ENCODE measurements around the gene MOB2. TPM values are rescaled to one million over a fixed set of nuclear protein-coding genes. Genes with fewer than 3 reads are reported as not detected.

The MOB2 gene
- total RNA-seq, 1 donor from 2014 or later = 49.5 TPM

DNA sequence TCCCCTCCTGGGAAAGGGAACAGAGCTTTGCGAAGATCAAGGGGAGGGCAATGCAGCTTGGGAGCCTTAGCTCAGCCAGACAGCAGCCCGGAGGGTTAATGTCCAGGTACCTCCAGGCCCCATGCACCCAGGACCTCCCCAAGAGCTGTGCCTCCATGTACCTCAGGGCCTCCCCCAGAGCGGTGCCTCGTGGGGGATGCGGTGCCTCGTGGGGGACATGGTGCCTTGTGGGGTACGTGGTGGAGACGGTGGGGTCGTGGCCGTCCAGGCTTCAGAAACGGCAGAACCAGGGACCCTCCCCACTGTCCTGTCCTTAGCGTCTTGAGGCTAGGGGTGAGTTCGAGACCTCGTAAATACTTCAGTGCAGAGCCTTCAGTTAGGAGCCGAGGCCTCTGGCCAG lies 63.6 kb downstream of the MOB2 start:
- Histone ChIP-seq H3K36me3 (no peaks in the 10 kb centered on the region), H3K4me3 (no peak overlapping the region), H3K27ac (replicated peaks) (no peak overlapping the region), H3K27me3 (ENCODE audit: low read depth) (peaks cover 20% of the 10 kb centered on the region), H3K4me1 (no peaks in the 10 kb centered on the region), H3K9me3 (replicated peaks) (peaks cover 23% of the 10 kb centered on the region)
- no peak for TF ChIP-seq CTCF (IDR thresholded peaks at IDR 0.05; ENCODE audit: borderline replicate concordance)
- no peak for DNase-seq
- intact Hi-C loops (cut with micrococcal nuclease) = no loop called here

DNA sequence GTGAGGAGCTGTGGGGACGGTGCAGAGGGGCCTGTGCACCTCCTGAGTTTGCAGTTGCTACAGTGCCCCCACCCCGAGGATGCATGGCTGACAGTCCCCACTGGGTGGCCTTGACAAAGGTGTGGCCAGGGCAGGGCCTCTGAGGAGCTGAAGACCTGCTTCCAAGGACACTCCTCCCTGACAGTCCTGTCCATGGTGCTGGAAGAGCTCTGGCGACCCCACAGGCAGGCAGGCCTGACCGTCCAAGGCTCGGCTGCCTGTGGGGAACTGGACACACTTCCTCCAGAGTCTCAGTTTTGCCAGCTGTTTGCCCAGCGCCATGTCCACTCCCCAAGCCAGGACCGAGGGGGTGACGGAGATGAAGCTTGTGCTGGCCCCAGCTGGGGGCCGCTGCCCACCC lies 64.1 kb downstream of the MOB2 start:
- Histone ChIP-seq H3K4me3 (no peak overlapping the region), H3K4me1 (no peaks in the 10 kb centered on the region), H3K27me3 (ENCODE audit: low read depth) (peaks cover 20% of the 10 kb centered on the region), H3K27ac (replicated peaks) (no peak overlapping the region), H3K36me3 (no peaks in the 10 kb centered on the region), H3K9me3 (replicated peaks) (peaks cover 27% of the 10 kb centered on the region)
- DNase-seq = no peak
- TF ChIP-seq CTCF (IDR thresholded peaks at IDR 0.05; ENCODE audit: borderline replicate concordance) = no peak
- intact Hi-C loops (cut with micrococcal nuclease) = no loop called here

- intact Hi-C loops (cut with micrococcal nuclease) = no loop called here
- TF ChIP-seq CTCF (IDR thresholded peaks at IDR 0.05; ENCODE audit: borderline replicate concordance) = no peak
- no peak overlapping the region for H3K4me3 ChIP-seq
- no peaks in the 10 kb centered on the region for H3K4me1 ChIP-seq
- no peaks in the 10 kb centered on the region for H3K36me3 ChIP-seq
- DNase-seq = no peak
- no peak overlapping the region for H3K27ac ChIP-seq (replicated peaks)
- peaks cover 20% of the 10 kb centered on the region for H3K27me3 ChIP-seq (ENCODE audit: low read depth)
- H3K9me3 ChIP-seq (replicated peaks) = peaks cover 39% of the 10 kb centered on the region
Observed at GRCh38 chr11:1421291-1421690, 65.3 kb downstream of the MOB2 start.

DNA sequence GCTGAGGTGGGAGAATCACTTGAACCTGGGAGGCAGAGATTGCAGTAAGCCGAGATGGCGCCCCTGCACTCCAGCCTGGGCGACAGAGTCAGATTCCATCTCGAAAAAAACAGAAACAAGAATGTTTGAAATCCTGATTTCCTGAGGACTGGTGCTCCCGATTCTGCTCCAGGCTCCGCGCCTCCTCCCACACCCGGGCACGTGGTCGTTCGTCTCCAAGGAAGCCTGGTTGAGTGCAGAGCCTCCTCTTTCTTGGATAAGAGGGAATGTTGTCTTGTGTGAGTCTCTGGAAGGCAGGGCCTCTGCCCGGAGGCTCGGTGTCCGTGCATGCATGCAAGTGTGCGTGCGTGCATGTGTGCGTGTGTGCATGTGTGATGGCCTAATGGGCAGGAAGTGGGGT lies 66.8 kb downstream of the MOB2 start:
- H3K27me3 ChIP-seq (ENCODE audit: low read depth) = peaks cover 11% of the 10 kb centered on the region
- TF ChIP-seq CTCF (IDR thresholded peaks at IDR 0.05; ENCODE audit: borderline replicate concordance) = no peak
- H3K27ac ChIP-seq (replicated peaks) = no peak overlapping the region
- no peaks in the 10 kb centered on the region for H3K4me1 ChIP-seq
- H3K36me3 ChIP-seq = no peaks in the 10 kb centered on the region
- no peak overlapping the region for H3K4me3 ChIP-seq
- peaks cover 49% of the 10 kb centered on the region for H3K9me3 ChIP-seq (replicated peaks)
- intact Hi-C loops (cut with micrococcal nuclease) = no loop called here
- DNase-seq = no peak

Other genes with a start within 250 kb of the MOB2 start
- 51.9 TPM for gene TOLLIP, start 177.1 kb downstream of the MOB2 start, total RNA-seq
- gene BRSK2, start 96.8 kb downstream of the MOB2 start, total RNA-seq = 0.52 TPM
- gene DUSP8, start 85.5 kb upstream of the MOB2 start, total RNA-seq = 15.3 TPM
- not detected for gene KRTAP5-1, start 98.5 kb upstream of the MOB2 start, total RNA-seq
- gene KRTAP5-2, start 111.5 kb upstream of the MOB2 start, total RNA-seq = not detected
- not detected for gene KRTAP5-3, start 121.7 kb upstream of the MOB2 start, total RNA-seq
- gene KRTAP5-4, start 135.4 kb upstream of the MOB2 start, total RNA-seq = not detected
- not detected for gene KRTAP5-5, start 143.0 kb upstream of the MOB2 start, total RNA-seq
- gene KRTAP5-6, start 210.4 kb upstream of the MOB2 start, total RNA-seq = not detected